Heart right ventricle (tissue), 16 donors: ENCODE measurements around the gene APC2. TPM values are rescaled to one million over a fixed set of nuclear protein-coding genes. Genes with fewer than 3 reads are reported as not detected.
A peak's percentile ranks its signal among the peaks of the same experiment; 100 is the strongest.

Source experiments
- ATAC-seq, 8 donors: fragments of 200-7000 bp; cut with Tn5 transposase; one replicate each; pipeline ENCODE4 v1.9.1; 2020; ENCODE audit warnings: mild to moderate bottlenecking in 8 of 8, moderate library complexity in 8 of 8, moderate number of reproducible peaks in 1 of 8
- DNase-seq, 2 donors: peaks; one replicate each; pipeline ENCODE4 v3.0.0-alpha.2; 2020
- H3K27ac ChIP-seq, 10 donors: fragments of 200-600 bp; sonication (generic) in 2 of 10; one replicate each; pipeline versions ENCODE4 v1.5.0 to v1.8.0; 2020 to 2022; ENCODE audit warnings: mild to moderate bottlenecking in 3 of 10
- H3K27me3 ChIP-seq, 7 donors: fragments of 200-600 bp; one replicate each; pipeline ENCODE4 v1.8.0; 2021 to 2022; ENCODE audit warnings: mild to moderate bottlenecking in 2 of 7
- H3K36me3 ChIP-seq, 9 donors: fragments of 200-600 bp; sonication (generic) in 1 of 9; one replicate each; pipeline versions ENCODE4 v1.5.0 to v1.8.0; 2020 to 2022; ENCODE audit warnings: mild to moderate bottlenecking in 2 of 9
- H3K4me1 ChIP-seq, 9 donors: fragments of 200-600 bp; sonication (generic) in 1 of 9; one replicate each; pipeline versions ENCODE4 v1.5.0 to v1.8.0; 2020 to 2022; ENCODE audit warnings: mild to moderate bottlenecking in 4 of 9
- H3K4me3 ChIP-seq, 10 donors: fragments of 200-600 bp; sonication (generic) in 2 of 10; one replicate each; pipeline versions ENCODE4 v1.5.0 to v1.8.0; 2020 to 2022; ENCODE audit warnings: mild to moderate bottlenecking in 7 of 10, moderate library complexity in 2 of 10
- H3K9me3 ChIP-seq, 11 donors: fragments of 200-600 bp in 10 of 11; sonication (generic) in 2 of 11; one replicate each; pipeline versions ENCODE4 v1.5.0 to v1.8.0; 2013 to 2022; ENCODE audit warnings: mild to moderate bottlenecking in 2 of 11, control low read depth in 1 of 11, moderate library complexity in 1 of 11
- CTCF ChIP-seq, 9 donors: fragments of 200-600 bp; sonication (generic) in 2 of 9; IDR thresholded peaks; one replicate each; pipeline versions ENCODE4 v1.5.0 to v1.8.0; 2021 to 2022; ENCODE audit warnings: antibody characterized with exemption in 9 of 9, mild to moderate bottlenecking in 5 of 9, moderate library complexity in 1 of 9
- WGBS, 2 donors: extraction: QIAGEN DNeasy Blood & Tissue Kit; methylation state at CpG; one replicate each; pipeline ENCODE4 v1.1.7; 2013; ENCODE audit warnings: inconsistent platforms in 1 of 2; 5-methylcytosine and 5-hydroxymethylcytosine counted together
- intact Hi-C, 10 donors: fragments of 100-400 bp; cut with DNase I; formaldehyde crosslinking; loops; one replicate each; pipeline versions ENCODE4 v1.11.1 to v1.14.2; 2022
- polyA plus RNA-seq, 2 donors: library from polyadenylated mRNA; stranded (reverse); fragments of 200-250 nt; gene quantifications; one replicate each; pipeline ENCODE4 v1.2.3, GENCODE V29; 2013
- total RNA-seq, 10 donors: library from RNA; stranded (reverse); fragmentation: NEBNext Ultra II Directional in 3 of 10; extraction: Animal tissue kit (Norgen Biotek cat#: 25700) in 3 of 10; gene quantifications; one replicate each; pipeline versions ENCODE4 v1.2.1 to v1.2.4, GENCODE V29; 2021 to 2023
- donor health status: Arrhythmogenic right ventricular cardiomyopathy.
- donor health status: ischemic (EF 13 %, LVEDD 7.1; RV severe dilation, severe dysfunction).
- donor health status: healthy with polysubstance abuse.
- donor health status: DM: no; HTN: yes; CAD: no.
- donor health status: DM: no; HTN: no; CAD: no.
- donor health status: ischemic (EF 25% LVEDD 6.9; RV normal size, moderate dysfunction).
- donor health status: ischemic (EF 25% LVEDD 5.7; RV mildly dilated, moderate dysfunction).
- donor health status: healthy.
- donor health status: DM: yes; HTN: yes; CAD: no.
- donor health status: Ischemic cardiomyopathy.
- donor health status: ischemic (EF 35%, LVEDD 5.7; RV mildly dilated, moderate dysfunction).
- donor health status: nonischemic (EF 11% LVEDD 7.7; RV severe dilation, severe dysfunction).
- donor health status: DM: yes; HTN: yes; CAD: no.
- donor health status: PGD.
- donor health status: ischemic (EF 29% LVEDD 5.4; RV normal size, mild dysfunction).
- donor health status: nonischemic (EF 23%, LVEDD 6.1; RV moderate dilation, normal function).

APC2 gene
- total and polyA plus RNA-seq, 12 donors, result 0.02 to 0.23 (median 0.09) TPM; not detected in 1

GRCh38 chr19:1478934-1479707 is 29.2 kb downstream of the APC2 start, which contains the start of gene C19orf25:
Gene C19orf25, minus strand, starts transcription at chr19:1479215. Its CDS starts 312 bp downstream, at chr19:1478903.
- Histone ChIP-seq H3K27me3 (no peaks in the 10 kb centered on the region), H3K9me3 (no peaks in the 10 kb centered on the region), H3K36me3 (peaks cover 0 to 33% (median 0%) of the 10 kb centered on the region in 9 donors), H3K4me3 (peak within 1 kb of the TSS; percentile 67 to 100 (median 92)), H3K27ac (peak within 1 kb of the TSS in 9 of 10 donors; percentile 73 to 90 (median 79)), H3K4me1 (peaks cover 6 to 36% (median 21%) of the 10 kb centered on the region in 9 donors)
- intact Hi-C loops, result loop anchor here in 1 of 10 donors (1.0 kb wide), 1 partner anchor 11 kb away; the partner anchor contains the start of gene PCSK4
- WGBS, 2 donors, result 1% methylated on average over 69 to 71 of the region's 71 CpGs
- peak; percentile 90 to 98 (median 98) for ATAC-seq
- no peak for TF ChIP-seq CTCF (IDR thresholded peaks at IDR 0.05)
- peak; percentile 93 to 95 for DNase-seq

DNA sequence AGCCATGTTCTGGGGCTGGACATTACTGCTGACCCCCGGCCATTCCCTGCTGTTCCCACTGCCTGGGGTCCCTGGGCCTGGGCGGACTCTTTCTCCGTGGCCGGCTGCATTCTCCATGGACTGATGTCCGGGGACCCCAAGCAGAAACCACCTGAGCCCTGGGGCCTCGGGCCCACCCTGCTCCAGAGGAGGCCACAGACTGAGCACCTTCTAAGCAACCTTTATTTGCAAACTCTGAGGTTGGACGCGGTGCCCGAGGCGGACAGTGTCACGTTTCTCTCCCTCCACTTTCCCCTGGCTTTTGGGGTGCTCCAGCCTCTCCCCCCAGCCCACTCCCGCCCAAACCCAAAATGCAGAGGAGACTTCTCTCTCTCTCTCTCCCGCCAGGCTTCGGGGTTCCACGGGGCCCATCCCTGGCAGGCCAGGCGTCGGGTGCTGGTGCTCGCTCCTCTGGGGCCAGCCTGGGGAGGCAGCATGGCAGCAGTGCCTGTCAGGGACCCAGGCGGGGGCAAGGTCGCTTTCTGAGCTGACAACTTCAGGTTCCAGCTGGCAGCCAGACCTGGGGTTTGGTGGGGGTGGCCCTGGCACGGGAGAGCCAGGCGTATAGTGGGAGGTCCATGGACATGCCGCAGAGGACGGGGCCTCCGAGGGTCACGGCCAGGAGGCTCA is 31.4 kb downstream of the APC2 start:
- no peak for ATAC-seq
- H3K4me1 ChIP-seq, result peaks cover 0 to 27% (median 20%) of the 10 kb centered on the region in 9 donors
- intact Hi-C loops, result no loop called here
- no peak for DNase-seq
- H3K36me3 ChIP-seq, result peaks cover 0 to 12% (median 0%) of the 10 kb centered on the region in 9 donors
- no peak overlapping the region for H3K27ac ChIP-seq
- WGBS, 2 donors, result 83 to 90% methylated on average over 26 of the region's 26 CpGs
- no peaks in the 10 kb centered on the region for H3K9me3 ChIP-seq
- no peak for TF ChIP-seq CTCF (IDR thresholded peaks at IDR 0.05)
- no peaks in the 10 kb centered on the region for H3K27me3 ChIP-seq
- no peak overlapping the region for H3K4me3 ChIP-seq

GRCh38 chr19:1481893-1482360 is 32.0 kb downstream of the APC2 start:
- TF ChIP-seq CTCF (IDR thresholded peaks at IDR 0.05), result no peak
- no peak for DNase-seq
- H3K27ac ChIP-seq, result no peak overlapping the region
- H3K27me3 ChIP-seq, result no peaks in the 10 kb centered on the region
- ATAC-seq, result peak in 1 of 8 donors; percentile 4
- intact Hi-C loops, result no loop called here
- peaks cover 0 to 27% (median 20%) of the 10 kb centered on the region in 9 donors for H3K4me1 ChIP-seq
- 89 to 93% methylated on average over 27 to 36 of the region's 36 CpGs for WGBS, 2 donors
- no peaks in the 10 kb centered on the region for H3K9me3 ChIP-seq
- no peak overlapping the region for H3K4me3 ChIP-seq
- peaks cover 0 to 6% (median 0%) of the 10 kb centered on the region in 9 donors for H3K36me3 ChIP-seq

GRCh38 chr19:1482361-1483130 is 32.6 kb downstream of the APC2 start:
- WGBS, 2 donors, result 81 to 84% methylated on average over 37 of the region's 37 CpGs
- DNase-seq (no peak), ATAC-seq (peak in 1 of 8 donors; percentile 3)
- Histone ChIP-seq H3K27ac (no peak overlapping the region), H3K4me1 (peaks cover 0 to 22% (median 16%) of the 10 kb centered on the region in 9 donors), H3K4me3 (no peak overlapping the region), H3K36me3 (peaks cover 0 to under 1% (median 0%) of the 10 kb centered on the region in 9 donors), H3K27me3 (no peaks in the 10 kb centered on the region), H3K9me3 (no peaks in the 10 kb centered on the region)
- no peak for TF ChIP-seq CTCF (IDR thresholded peaks at IDR 0.05)
- intact Hi-C loops, result no loop called here
